Measurements from ENCODE around the gene NUCKS1.

The NUCKS1 gene

DNA sequence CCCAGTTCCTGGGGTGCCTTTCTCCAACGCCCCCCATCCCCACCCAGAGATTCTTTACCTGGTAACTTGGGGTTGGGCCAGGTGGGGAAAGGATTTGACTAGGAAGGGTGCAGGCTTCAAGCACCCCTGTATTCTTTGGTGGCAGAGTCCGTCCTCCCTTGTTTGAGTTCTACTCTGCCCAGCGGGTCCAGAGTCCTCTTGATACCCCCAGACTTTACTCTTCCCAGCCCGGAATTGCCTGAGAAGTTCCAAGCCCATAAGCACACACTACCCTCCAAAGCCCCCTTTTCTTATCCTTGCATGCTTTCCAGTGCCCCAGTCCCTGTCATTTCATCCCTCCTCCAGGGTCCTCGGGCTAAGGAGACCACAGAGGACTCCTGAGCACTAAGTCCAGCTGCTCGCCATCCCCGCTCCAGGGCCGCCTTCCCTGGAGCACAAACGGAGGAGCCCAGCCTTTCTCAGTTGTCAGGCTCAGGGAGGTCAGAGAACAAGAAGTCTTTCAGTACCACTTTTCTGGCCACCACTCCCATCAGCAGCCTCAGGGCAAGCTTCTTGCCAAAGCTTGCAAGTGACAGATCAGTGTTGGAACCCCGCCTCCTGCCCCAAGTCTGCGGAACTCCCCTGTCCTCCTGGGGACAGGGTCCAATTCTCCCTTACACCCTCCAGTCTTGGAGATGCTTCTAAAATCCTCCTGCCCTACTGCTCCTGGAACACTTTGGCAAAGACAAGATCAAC, 81.9 kb downstream of the NUCKS1 start:
- DNase-seq = no peak

- DNase-seq = no peak
Measured at GRCh38 chr1:205666372-205667166, 83.4 kb downstream of the NUCKS1 start.

GRCh38 chr1:205665201-205666045, 84.6 kb downstream of the NUCKS1 start:
- no peak for DNase-seq

- no peak for DNase-seq
Measured at GRCh38 chr1:205664399-205665017, 85.5 kb downstream of the NUCKS1 start.

- DNase-seq = no peak
Measured at GRCh38 chr1:205663286-205663936, 86.6 kb downstream of the NUCKS1 start.
